Left renal cortex interstitium (tissue), 4 donors: ENCODE results near the gene SERPINA7. TPM values are rescaled to one million over a fixed set of nuclear protein-coding genes. Genes with fewer than 3 reads are reported as not detected.
"Not testable (repeated sequence)": the region's sequence is repeated elsewhere in the genome, so short reads cannot be mapped to it uniquely, and the experiment has no call there.

Experiments
- DNase-seq, 4 donors: peaks; one replicate each; pipeline ENCODE4 v3.0.0-alpha.2; 2013; ENCODE audit warnings: low read depth in 4 of 4, low spot score in 2 of 4, missing footprints in 1 of 4
- polyA plus RNA-seq, 4 donors: library from polyadenylated mRNA; unstranded; fragments of 120-200 nt; gene quantifications; one replicate each; pipeline ENCODE4 v1.2.1, GENCODE V29; 2013; ENCODE audit not compliant: insufficient read length in 4 of 4

Gene SERPINA7, protein sequence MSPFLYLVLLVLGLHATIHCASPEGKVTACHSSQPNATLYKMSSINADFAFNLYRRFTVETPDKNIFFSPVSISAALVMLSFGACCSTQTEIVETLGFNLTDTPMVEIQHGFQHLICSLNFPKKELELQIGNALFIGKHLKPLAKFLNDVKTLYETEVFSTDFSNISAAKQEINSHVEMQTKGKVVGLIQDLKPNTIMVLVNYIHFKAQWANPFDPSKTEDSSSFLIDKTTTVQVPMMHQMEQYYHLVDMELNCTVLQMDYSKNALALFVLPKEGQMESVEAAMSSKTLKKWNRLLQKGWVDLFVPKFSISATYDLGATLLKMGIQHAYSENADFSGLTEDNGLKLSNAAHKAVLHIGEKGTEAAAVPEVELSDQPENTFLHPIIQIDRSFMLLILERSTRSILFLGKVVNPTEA
- polyA plus RNA-seq, result 1 to 10 TPM in 1 of 4 donors, under 1 TPM in 3; 0.12 to 1.4 (median 0.14) TPM

DNA sequence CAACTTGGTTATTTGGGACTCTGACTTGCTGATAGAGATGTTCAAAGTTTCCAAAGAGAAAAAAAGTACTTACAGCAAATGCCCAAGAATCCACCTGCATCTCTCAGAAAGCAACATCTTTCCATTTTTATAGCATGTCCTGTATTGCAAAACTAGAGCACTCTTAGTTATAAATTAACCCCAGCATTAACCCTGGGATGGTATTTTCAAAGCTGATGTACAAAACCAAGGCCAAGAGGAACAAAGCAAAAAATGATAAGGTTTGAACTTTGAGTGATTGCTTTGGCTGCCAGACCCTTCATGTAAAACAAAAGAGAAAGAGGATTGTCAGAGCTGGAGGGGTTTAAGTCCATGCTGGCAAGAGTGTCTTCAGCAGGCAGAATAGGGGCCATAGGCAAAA is at the start of gene SERPINA7:
Gene SERPINA7 (minus strand): TSS at position 103 of the 400 bp plus-strand sequence. CDS start 1,669 bp downstream, outside the sequence.
- no peak for DNase-seq

DNA sequence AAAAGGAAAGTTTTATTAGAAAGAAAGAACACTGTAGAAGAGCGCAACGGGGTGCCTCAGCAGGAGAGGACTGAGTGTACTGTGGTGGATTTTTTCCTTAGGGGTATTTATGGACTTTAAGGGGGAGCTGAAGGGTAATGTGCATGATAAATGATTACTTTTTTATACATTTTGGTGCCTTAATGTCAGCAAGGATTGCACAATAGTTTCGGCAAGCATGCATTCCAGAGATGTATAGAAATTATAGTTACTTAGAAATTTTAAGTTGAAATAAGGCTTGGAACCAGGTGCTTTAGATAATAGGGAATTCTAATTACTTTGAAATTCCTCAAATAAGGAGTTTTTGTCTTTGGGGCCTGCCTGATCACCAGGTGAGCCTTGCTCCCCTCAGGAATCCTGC is 30.5 kb upstream of the SERPINA7 start:
- no peak for DNase-seq

DNA sequence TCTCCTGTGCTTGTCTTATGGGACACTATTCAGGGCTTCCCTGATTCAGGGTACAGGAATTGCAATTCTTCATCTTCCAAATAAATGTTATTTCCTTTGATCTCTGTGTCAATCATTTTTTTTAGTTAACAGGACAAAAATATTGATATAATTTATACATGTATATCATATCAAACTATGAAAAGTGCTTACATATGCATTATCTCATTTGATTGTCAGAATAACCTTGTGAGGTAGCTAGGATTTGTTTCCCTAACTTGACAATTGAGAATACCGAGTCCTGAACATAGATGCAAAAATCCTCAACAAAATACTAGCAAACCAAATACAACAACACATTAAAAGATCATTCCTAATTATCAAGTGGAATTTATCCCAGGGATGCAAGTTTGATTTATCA is 11.5 kb upstream of the SERPINA7 start:
- DNase-seq, result no peak

DNA sequence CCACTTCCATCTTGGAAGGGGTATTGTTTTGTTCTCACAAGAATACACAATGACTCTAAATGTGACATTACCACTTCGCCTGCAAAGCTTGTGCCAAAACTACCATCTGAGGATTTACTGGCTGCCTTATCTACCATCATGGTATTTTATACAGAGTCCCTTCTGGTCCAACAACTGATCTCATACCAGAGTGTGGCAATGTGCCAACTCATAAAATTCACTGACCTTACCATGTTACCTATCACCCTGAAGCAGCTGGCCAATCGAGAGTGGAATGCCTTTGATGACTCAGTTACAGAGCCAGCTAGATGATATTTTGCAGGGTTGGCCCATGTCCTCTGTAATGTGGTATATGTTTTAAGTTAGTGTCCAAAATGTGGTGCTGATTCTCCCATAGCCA is 3.8 kb upstream of the SERPINA7 start:
- no peak for DNase-seq

DNA sequence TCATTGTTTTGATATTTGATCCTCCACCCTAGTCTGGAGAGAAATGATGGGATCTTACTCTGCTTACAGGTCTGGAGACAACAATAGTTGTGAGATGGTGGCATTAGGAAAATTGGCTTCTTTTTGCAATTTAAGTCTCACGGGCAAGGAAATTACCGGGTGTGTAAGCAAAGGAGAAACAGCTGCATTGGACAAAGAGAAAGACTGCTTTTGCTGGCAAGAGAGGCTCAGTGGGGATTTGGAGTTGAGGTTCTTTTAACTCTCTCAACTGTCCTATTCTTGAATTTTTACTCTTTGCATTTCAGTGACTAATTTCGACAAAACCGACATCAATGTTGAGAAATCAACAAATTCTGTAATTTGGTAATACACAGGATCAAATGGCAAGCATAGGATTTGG is 2.3 kb upstream of the SERPINA7 start:
- no peak for DNase-seq

DNA sequence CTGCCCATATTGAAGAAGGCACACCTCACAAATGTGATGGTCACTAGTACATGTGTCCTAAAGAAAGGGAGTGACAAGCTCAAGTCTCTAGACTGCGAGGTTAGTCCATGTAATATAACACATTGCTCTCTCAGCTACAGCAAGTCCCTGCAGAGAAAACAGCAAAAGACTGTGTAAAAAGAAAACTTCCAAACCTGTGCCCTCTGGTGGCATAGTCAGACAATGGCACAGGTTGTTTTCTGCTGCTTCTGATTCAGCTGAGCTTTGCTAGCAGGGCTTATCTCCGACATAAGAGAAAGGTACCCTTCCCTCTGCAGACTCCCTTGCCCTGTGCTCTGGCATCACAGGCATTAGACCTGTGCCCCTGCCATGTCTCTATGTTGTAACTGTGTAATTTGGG is 1.4 kb upstream of the SERPINA7 start:
- no peak for DNase-seq

DNA sequence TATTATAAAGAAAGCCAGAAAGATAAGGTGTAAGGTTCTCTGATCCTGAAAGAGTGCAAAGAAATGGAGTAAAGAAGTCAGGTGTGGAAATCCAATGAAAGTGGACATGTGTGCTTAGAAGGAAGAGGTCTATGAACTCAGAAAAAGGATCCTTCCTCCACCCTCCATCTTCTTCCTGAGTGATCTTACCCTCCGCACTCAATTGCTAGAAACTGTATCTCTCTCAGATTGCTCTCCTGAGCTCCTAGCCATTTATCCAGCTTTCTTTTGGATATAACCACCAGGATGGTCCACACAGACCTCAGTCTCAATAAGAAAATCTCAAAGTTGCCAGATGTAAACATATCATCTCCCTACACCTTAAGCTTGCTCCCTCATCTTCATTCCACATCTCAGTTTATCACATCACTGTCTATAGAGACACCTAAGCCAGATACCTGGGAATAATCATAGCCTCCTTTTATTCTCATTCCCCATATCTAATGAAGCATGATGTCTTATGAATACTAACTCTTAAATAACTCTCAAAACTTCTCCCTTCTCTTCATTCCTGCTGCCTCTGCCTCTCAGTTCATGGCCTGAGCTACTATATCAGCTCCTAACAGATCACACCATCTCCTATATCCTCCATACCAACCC is 573 bp downstream of the SERPINA7 start:
- DNase-seq, result no peak

DNA sequence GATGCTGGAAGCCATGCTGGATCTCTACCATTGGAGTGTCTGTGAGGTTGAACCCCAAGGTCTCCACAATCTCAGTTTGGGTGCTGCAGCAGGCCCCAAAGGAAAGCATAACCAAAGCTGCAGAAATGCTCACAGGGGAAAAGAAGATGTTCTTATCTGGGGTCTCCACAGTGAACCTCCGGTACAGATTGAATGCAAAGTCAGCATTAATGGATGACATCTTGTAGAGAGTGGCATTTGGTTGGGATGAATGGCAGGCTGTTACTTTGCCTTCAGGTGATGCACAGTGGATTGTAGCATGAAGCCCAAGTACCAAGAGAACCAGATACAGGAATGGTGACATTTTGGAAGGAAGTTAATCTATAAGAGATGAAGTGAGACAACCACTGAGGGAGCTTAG is 1.8 kb downstream of the SERPINA7 start:
- no peak for DNase-seq

DNA sequence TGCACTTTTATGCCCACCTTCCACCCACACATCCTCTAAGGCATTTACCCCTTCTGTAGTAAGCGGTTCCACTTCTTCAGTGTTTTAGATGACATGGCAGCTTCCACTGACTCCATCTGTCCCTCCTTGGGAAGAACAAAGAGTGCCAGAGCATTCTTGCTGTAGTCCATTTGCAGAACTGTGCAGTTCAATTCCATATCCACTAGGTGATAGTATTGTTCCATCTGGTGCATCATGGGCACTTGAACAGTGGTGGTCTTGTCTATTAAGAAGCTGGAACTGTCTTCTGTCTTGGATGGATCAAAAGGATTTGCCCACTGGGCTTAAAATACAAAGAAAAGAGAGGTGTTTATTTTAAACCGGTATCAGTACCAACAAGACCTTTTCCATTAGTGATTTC is 3.5 kb downstream of the SERPINA7 start:
- DNase-seq, result no peak

DNA sequence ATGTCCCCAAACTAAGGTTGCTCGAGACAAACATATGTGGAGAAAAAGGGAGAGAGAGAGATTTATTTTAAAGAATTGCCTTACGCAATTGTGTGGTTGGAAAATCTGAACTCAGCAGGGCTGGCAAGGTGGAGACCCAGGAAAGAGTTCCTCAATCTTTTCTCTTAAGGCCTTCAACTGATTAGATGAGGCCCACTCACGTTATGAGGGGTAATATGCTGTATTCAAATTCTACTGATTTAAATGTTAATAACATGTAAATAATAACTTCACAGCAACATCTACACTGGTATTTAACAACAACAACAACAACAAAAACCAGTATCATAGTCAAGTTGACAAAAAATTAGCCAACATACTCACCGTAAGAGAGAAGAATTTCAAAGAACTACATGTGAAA is 14.6 kb downstream of the SERPINA7 start:
- no peak for DNase-seq

DNA sequence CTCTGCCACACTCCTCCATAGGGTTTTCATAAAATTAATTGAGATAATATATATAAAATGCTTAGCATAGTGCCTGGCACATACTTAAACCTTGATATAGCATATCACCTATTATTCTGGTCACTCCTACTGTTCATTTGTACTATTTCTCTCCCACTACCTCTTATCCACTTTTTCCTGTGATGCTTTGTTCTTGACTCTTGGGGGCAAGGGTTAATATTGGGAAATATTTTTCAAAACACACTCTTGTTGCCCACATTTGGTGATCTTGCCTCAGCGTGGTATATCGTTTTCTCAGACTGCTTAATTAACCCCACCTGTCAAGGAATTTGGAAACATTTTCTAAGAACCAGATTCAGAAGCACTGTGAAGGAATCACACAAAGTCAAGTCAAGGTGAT is 16.3 kb downstream of the SERPINA7 start:
- DNase-seq, result no peak

DNA sequence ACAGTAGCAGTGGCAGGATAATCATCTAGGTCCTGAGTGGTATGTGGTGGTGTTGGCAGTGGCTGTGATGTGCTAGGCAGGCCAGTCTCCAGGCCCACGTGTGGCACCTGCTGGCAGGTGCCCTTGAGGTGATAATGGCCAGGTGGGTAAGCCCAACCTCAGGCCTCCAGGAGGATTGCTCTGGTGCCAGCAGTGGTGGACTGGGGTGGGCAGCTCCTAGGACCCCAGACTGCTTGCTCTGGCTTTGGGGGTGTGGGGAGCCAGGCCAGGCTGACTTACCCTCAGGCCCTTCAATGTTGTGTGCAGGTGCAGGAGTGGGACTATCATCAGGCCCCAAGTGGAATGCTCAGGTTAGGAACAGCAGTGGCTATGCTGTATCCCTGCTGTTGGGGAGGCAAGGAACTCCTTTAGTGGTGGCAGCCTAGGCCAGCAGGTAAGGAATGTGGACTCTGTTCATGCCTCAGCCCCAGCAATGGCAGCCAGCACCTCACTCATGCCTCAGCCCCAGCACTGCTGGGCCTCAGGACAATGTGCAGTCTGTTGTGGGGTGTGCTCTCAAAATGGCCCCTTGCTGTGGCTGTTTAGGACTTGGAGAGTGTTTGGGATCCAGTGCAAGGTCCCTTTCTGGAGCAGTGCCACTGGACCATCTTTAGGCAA is 24.3 kb downstream of the SERPINA7 start:
- DNase-seq, result no peak

DNA sequence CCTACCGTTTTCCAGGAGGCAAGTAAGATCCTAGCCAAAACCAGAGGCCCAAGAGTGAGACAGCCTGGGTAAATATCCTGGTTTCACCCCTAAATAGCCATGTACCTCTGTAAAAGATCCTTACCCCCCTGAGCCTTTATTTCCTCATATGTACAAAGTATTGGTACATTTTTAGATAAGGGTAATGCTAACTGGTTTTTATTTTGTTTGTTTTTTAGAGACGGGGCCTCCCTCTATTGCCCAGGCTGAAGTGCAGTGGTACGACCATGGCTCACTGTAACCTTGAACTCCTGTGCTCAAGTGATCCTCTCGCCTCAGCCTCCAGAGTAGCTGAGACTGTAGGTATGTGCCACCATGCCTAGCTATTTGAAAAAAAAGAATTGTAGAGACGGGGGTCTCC is 29.4 kb downstream of the SERPINA7 start:
- no peak for DNase-seq

DNA sequence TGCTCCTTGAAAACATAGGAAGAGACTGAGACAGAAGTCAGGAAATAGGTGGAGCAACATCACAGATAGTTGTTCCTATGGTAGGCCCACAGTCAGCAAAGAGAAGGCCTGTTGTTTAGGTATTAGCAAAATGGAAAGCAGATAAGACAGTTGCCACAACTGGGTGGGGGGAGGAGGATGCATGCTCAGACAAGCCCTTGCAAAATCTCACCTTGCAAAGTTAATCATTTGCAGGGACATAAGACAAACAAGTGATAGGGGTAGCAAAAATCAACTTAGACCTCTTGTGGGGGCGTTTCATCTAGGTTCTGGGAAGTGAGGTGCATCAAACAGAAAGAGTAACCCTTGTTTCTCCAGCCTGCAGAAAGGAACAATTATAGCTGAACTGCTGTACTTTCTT is 30.7 kb downstream of the SERPINA7 start:
- no peak for DNase-seq

DNA sequence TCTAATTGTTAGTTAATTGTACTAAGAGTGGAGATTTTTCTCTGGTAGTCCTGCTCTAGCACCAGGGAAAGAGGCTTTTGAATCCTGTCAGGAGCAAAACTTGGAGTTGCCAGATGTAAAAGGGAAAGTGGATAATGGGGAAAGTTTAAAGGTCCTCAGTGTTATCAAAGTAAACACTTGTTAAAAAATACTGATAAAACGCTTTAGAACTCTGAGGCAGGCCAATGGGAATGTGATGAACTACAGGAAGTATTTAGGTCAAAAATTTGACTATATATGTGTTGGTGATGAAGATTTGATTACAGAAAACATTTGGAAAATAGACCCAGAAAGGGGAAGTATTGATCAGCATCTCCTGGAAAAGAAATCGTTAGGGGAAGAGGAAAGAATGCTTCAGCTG is 32.8 kb downstream of the SERPINA7 start:
- no peak for DNase-seq

DNA sequence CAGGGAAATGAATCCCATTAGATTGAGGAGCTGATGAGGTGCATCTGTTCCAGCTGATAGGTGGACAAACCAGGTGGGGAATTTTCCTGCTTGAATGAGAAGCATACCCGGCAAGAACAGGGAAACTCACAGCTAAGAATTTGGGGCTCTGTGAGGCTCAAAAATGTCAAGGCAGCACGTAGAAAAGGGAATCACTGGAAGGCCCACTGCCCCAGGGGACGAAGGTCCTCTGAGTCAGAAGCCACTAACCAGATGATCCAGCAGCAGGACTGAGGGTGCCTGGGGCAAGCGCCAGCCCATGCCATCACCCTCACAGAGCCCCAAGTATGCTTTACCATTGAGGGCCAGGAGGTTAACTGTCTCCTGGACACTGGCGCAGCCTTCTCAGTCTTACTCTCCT is 37.9 kb downstream of the SERPINA7 start:
- not testable (repeated sequence) for DNase-seq

DNA sequence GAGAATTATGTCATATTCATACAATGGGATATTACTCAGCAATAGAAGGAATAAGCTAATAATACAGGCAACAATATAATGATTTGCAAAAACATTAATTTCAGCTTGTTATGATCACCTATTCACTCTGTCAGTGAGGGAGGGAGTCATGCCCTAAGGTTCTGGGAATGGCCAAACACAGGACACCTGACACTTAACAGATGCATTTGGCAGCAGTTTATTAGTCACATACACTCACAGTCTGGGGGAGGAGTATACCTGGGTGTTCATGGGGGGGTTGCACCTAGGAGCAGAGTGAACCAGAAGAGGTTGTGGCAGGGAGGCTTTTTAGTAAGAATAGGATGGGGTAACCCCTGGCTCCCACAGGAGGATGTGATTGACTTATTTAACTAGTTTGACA is 38.3 kb downstream of the SERPINA7 start:
- no peak for DNase-seq

DNA sequence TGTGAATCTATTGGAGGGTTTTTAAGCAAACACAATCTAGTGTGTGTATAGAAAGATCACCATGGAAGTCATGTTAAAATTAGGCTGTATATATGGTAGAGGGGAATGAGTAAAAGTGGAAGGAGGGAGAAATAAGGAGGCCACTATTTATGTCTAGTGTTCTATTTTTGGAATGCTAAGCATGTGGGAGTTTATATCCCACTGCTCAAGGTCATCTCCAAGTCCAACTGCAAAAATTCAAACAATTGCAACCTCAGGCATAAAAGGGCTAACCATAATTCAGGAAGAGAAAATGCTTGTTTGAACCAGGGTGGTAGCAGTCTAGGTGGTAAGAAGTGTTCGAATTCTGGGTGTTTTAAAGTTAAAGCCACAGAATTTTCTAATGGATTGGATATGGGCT is 39.2 kb downstream of the SERPINA7 start:
- no peak for DNase-seq

DNA sequence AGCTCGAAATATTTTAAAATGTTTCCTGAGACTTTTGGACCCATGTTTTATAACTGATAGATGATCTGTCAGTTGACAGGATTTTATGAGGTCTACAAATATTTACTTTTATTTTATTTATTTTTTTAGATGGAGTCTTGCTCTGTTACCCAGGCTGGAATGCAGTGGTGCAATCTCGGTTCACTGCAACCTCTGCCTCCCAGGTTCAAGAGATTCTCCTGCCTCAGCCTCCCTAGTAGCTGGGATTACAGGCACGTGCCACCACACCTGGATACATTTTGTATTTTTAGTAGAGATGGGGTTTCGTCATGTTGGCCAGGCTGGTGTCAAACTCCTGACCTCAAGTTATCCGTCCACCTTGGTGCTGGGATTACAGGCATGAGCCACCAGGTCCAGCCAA is 50.0 kb downstream of the SERPINA7 start:
- DNase-seq, result not testable (repeated sequence)
